IMR-90 (cell line): ENCODE data around the gene RASGRF2.

ENCODE experiments used
- BHLHE40 ChIP-seq: fragments of 150-350 bp; IDR thresholded peaks from 2 replicates; pipeline ENCODE4 v1.6.1; 2016; ENCODE audit warnings: mild to moderate bottlenecking, low read depth, low read length
- CEBPB ChIP-seq: IDR thresholded peaks from 2 replicates; pipeline ENCODE4 v1.6.1; 2012; ENCODE audit warnings: low read depth, low read length, improper control_type of control experiment
- POLR2A ChIP-seq: IDR thresholded peaks from 2 replicates; pipeline ENCODE4 v1.6.1; 2012; ENCODE audit warnings: mild to moderate bottlenecking, low read depth, low read length
- RAD21 ChIP-seq: IDR thresholded peaks from 2 replicates; pipeline ENCODE4 v1.6.1; 2012; ENCODE audit warnings: low read length, improper control_type of control experiment
- SMC3 ChIP-seq: fragments of 150-350 bp; IDR thresholded peaks from 2 replicates; pipeline ENCODE4 v1.6.1; 2016; ENCODE audit warnings: low read depth, mild to moderate bottlenecking, antibody characterized with exemption, low read length, moderate library complexity
- TF ChIP-seq, protein P1 (sequence below): conservative IDR thresholded peaks from 2 replicates; pipeline ENCODE4 v1.5.1; 2012; ENCODE audit warnings: mild to moderate bottlenecking, low read depth, low read length, improper control_type of control experiment
- TF ChIP-seq, protein P2 (sequence below): fragments of 150-350 bp; IDR thresholded peaks from 2 replicates; pipeline ENCODE4 v1.6.1; 2017; ENCODE audit warnings: mild to moderate bottlenecking, antibody characterized with exemption, low read length, low read depth

DNA sequence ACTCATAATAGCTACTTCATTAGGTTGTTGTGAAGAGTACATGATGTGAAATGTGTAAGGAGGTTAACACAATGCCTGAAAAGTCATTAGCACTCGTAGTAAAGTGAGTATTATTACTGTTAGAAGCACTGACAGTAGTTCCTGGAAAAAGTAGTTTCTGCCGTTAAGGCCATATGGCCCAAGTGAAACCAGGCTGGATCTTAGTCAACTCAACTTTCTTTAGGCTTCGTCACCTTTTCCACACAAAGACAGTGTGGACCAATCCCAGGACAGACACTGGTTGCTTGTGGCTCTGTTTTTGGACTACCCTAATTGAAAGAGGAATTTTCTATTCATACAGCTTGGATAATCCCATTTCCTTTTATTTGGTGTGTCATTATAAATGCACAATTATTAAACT is 243.6 kb downstream of the RASGRF2 start:
- TF ChIP-seq, protein P1, sequence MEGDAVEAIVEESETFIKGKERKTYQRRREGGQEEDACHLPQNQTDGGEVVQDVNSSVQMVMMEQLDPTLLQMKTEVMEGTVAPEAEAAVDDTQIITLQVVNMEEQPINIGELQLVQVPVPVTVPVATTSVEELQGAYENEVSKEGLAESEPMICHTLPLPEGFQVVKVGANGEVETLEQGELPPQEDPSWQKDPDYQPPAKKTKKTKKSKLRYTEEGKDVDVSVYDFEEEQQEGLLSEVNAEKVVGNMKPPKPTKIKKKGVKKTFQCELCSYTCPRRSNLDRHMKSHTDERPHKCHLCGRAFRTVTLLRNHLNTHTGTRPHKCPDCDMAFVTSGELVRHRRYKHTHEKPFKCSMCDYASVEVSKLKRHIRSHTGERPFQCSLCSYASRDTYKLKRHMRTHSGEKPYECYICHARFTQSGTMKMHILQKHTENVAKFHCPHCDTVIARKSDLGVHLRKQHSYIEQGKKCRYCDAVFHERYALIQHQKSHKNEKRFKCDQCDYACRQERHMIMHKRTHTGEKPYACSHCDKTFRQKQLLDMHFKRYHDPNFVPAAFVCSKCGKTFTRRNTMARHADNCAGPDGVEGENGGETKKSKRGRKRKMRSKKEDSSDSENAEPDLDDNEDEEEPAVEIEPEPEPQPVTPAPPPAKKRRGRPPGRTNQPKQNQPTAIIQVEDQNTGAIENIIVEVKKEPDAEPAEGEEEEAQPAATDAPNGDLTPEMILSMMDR, result no peak
- TF ChIP-seq, protein P2, sequence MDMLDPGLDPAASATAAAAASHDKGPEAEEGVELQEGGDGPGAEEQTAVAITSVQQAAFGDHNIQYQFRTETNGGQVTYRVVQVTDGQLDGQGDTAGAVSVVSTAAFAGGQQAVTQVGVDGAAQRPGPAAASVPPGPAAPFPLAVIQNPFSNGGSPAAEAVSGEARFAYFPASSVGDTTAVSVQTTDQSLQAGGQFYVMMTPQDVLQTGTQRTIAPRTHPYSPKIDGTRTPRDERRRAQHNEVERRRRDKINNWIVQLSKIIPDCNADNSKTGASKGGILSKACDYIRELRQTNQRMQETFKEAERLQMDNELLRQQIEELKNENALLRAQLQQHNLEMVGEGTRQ, result no peak
- TF ChIP-seq RAD21 (no peak), CEBPB (no peak), BHLHE40 (no peak), SMC3 (no peak), POLR2A (no peak)
